DMS114 treated with DMSO at 0.1 percent for 48 hours (cell line): Measurements from ENCODE around the gene RNASET2.

ENCODE experiments used
- DNase-seq: peaks from one replicate; lab custom pipeline; 2025; ENCODE audit not compliant: unreplicated experiment; lab: John Stamatoyannopoulos, UW

The RNASET2 gene, protein sequence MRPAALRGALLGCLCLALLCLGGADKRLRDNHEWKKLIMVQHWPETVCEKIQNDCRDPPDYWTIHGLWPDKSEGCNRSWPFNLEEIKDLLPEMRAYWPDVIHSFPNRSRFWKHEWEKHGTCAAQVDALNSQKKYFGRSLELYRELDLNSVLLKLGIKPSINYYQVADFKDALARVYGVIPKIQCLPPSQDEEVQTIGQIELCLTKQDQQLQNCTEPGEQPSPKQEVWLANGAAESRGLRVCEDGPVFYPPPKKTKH

DNA sequence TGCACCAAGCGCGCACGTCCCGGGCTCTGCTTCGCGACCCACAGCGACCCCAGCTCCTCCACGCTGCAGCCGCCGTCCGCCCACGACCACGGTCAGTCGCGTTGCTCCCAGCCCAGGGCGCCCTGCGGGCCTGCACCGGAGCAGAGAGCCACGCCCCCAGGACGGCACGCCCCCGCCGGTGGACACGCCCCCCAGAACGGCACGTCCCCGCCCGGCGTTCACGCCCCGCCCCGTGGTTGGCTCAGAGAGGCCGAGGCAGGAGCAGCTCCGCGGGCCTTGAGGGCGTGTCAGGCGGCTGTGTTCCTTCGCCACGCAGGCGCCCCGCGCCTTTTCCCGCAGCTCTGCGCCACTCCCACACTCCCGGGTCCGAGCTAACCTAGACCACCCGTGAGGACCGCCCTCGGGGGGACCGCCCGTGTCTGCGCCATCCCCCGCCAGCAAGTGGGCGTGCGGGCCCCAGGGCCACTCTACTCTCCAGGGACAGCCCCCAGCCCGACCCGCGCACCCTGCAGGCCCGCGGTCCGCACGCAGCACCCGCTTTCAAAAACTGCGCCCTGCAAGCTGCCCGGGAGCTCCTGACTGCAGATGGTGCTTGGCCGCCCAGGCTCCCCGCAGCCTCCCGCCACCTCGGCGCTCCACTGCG lies at the start of gene RNASET2:
Gene RNASET2 (minus strand): TSS at position 107 of the 643 bp plus-strand sequence. CDS start 368 bp downstream, outside the sequence.
- DNase-seq = peak; percentile 51

DNA sequence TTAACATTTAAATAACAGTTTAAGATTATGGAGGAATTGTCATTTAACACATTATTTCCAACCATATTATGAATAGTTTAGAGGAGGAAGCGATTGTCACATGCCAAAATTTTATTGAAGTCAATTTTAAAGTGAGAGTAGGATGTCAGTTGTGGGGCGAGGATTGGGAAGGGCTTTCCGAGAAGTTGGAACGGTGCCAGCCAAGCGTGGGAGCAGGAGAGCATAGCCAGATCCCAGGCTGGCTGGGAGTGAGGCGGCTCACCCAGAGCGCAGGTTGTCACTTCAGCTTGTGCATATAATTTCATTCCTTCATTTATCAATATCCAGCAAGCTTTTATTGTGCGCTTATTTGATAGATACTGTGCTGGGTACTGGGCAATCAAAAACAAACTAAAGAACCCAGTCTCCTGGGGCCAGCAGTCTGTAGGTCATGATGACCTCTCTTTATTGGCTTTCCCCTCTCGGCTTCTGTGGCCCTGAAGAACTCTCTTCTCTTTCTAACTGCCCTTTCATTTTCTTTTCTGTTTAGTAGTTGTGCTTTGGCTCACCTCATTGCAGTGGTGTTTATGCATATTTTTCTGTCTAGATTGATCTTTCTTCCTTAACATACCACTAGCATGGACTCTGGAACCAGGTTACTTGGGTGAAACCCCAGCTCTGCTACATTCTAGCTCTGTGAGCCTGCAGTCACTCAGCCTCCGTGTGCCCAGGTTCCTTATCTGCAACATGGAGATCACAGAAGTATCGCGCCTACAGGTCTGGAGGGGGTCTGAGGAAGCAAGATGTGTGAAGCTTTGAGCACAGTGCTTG lies 49.2 kb upstream of the RNASET2 start:
- no peak for DNase-seq

DNA sequence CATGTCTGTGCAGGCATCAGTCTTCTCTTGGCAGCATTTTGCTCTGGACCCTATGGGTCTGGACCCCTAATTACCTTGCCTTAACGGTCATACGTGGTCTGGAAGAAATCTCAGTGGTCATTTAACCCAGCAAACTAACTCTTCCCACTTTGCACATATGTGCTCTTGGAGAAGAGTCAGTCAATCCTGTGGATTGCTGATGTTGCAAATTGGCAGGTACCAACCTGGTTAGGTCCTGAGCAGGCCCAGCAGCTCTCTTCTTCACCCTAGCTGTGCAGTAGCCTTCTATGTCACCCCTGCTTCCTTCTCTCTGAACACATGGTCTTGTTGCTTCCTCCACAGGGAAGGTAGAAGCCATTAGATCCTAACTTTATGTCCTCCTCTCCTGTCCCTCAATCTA lies 44.4 kb upstream of the RNASET2 start:
- DNase-seq = no peak

DNA sequence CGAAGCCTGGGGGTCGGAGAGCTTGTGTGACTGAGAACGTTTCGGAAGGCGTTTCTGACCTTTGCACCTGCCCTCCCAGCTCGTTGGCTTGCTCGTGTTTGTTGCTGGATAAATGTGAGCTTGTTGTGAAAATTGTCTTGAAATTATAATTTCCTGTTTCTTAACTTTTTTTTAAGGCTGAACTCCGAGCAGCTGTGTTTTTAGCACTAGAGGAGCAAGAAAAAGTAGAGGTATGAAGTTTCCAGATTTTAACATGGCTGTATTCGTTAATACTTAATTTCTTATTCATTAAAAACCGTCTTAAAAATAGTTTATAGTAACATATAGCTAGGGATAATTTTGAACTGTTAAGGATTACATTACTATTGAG lies 43.5 kb upstream of the RNASET2 start:
- no peak for DNase-seq

DNA sequence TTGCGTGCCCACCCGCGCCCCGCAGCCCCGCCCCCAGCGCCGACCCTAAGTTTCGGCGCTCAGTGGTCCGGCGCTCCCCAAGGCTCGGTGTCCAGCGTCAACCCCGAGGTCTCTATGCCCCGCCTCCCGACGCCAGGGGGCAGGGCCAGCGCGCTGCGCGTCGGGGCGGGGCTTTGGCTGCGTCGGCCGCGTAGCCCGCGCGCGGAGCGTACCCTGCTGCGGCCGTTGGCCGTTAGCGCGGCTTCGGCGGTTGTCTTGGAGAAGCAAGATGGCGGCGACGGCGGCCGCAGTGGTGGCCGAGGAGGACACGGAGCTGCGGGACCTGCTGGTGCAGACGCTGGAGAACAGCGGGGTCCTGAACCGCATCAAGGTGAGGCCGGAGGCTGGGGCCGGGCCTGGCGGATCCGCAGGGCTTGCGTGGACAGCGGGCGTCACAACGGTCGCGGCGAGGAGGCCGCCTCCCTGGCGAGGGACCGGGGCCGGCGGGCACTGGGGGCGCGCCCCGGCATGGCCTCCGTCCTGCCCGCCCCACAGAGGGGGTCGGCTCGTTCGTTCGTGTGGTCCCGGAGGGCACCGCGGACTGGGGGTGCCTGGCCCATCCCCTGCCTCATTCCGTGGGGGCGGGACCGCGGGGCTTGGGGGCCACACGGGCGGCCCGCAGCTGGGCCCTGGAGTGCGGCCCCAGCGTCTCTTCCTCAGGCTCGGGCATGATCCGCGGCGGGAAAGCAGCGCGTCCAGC lies 43.0 kb upstream of the RNASET2 start, which contains the start of gene CEP43:
Gene CEP43 (plus strand): TSS at position 253 of the 739 bp plus-strand sequence. CDS start 16 bp downstream, at position 269.
- peak; percentile 55 for DNase-seq

DNA sequence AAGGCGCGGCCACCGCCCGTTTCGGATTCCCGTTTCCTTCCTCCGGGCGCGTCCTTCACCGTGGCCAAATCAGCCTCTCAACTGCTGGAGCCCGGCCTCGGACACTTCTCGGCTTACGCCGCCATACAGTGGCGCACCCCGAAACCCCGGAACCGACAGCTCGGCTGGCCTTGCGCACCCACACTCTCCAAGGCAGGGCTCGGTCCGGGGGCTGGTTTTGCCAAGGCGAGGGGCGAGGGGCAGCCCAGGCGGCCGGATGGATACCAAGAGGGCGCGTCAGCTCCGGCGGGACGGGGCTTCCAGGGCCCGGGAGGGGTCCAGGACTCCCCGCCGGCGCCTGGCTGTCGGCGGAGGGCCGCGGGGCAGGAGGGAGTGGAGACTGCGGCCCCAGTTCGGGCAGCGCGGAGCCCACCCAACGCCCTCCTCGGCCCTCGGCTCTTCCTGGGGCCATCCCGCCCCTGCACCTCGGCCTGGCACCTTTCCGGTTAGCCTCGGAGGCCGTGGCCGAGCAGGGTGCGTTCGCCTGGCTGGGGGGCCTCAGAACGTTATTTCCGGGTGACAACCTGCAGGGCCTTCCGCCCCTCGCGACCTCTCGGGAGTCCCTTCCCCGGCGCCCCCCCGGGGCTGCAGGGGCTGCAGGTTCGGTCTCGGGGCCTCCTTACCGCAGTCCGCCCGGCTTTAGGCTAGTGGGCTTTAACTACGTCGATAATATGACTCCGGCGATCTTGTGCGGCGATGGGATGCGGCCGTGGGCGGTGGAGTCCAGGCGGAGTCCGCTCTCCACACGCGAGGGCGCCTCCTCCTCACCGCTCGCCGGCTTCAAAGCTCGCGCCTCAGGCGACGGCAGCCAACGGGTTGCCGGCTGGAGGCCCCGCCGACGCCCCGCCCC lies 42.1 kb upstream of the RNASET2 start:
- DNase-seq = no peak

DNA sequence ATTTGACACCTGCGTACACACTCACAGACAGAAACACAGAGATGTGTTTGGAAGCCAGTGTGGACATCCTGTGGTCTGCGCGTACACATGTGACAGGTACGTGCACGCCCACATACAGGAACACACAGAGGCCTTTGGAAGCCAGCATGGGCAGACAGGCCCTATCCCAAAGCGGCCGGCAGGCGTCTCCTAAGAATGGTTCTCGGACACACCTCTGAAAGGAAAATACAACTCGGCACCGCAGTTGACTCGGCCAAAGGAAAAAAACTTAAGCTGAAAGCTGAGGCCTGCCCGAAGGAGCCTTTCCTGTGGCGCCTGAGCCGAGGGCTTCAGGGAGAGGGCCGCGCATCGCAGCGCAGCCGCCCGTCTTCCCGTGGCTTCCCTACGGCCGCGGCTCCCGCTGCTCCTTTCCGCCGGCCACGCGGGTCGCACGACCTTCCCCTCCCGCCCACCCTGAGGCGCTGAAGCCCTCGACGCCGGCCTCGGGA lies 41.5 kb upstream of the RNASET2 start:
- DNase-seq = peak; percentile 23

DNA sequence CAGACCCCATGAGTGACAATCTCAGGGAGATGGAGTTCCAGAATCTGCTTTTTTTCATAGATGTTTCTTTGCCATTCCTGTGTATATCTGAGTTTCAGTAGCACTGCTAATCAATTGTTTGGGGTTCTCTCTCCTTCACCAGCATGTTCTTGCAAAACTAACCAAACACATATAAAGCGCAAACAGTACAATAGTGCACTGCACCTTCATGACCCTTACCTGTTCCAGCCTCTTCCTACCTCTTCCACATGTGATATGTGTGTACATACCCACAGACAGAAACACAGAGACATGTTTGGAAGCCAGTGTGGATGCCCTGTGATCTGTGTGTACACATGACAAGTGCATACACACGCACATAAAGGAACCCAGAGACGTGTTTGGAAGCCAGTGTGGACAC lies 41.0 kb upstream of the RNASET2 start:
- no peak for DNase-seq

DNA sequence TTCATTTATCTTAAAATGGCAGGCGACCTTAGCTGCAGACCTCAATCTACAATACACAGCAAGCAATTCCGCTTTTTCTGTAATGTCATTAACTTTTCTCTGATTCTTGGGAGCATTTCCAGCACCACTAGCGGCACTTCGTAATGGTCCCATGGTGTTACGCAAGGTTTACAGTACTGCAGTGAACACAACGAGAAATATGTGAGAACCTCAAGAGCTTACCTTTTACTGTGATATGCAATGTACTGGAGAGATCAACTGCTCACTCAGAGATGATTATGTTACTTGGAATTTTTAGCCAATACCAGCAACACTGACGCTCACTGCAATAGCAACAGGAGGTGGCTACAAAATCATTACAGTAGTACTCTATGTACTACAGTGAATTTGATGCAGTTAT lies 40.1 kb upstream of the RNASET2 start:
- no peak for DNase-seq

DNA sequence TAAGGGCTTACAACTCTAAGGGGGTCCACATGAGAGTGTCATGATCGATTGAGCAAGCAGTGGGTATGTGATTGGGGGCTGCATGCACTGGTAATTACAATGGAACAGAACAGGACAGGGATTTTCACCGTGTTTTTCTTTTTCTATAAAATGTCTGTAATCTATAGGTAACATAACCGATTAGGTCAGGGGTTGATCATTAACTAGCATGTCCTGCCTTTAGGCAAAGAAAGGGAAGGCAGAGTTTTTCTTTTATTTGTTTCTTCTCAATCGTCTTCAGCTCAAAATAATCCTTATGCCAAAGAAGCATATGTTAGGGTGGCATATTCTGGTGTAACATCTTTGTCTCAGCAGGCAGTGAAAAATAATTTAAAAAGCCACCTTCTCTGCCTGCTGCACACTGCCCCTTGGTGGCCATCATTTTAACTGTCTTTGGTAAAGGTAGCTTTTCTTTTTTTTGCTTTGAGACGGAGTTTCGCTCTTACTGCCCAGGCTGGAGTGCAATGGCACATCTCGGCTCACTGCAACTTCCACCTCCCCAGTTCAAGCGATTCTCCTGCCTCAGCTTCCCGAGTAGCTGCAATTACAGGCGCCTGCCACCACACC lies 33.2 kb upstream of the RNASET2 start:
- no peak for DNase-seq

DNA sequence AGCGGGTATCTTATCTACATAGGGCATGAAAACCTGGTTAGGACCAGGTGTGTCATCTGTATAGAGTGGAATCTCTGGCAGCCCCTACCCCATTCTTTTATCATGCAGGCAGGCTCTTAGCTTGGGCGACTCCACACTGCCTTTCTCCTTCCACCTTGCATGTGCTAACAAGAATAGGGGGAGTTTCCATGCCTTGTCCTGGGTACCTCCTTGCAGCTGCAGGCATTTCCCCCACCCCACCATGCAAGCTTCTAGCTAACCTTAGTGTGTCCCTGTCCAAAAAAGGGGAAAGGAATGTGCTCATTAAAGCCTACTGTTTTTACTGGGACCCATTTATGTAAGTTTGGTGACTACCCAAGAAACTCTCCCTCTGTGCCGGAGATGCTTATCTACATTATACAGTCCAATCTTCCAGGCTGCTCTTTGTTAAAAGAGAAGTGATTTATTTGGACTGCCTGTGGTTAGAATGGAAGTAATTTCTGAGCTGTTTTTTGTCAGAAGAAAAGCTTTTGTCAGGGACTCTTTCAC lies 32.4 kb upstream of the RNASET2 start:
- no peak for DNase-seq

DNA sequence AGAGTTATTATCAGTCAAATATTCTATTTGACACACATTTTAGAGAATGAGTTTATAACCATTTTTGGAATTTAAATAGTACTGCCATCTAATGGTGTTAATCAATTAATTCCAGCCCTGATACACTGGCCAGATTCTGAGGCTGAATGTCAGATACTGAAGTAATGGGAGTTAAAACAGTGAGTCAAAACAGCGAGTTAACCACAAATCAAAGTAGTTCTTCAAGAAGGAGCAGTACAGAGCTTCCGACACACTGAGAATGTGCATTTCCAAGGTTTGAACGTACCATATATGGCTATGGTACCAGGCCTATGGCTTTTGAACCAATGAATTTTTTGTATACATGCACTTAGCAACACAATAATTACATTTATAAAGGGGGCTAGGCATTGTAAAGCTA lies 31.6 kb upstream of the RNASET2 start:
- DNase-seq = no peak

DNA sequence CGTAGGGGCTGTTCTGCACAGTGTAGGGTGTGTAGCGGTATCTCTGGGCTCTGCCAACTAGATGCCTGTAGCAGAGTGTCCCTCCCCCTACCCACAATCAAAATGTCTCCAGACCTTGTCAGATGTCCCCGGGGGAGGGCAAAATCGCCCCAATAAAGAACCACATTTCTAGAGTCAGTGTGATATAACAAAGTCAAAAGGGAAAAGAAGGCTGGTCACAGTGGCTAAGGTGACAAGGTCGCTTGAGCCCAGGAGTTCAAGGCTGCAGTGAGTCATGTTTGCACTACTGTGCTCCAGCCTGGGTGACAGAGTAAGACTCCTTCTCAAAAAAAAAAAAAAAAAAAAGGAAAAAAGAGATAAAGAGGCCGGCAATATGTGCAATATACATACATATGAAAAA lies 31.1 kb upstream of the RNASET2 start:
- no peak for DNase-seq

DNA sequence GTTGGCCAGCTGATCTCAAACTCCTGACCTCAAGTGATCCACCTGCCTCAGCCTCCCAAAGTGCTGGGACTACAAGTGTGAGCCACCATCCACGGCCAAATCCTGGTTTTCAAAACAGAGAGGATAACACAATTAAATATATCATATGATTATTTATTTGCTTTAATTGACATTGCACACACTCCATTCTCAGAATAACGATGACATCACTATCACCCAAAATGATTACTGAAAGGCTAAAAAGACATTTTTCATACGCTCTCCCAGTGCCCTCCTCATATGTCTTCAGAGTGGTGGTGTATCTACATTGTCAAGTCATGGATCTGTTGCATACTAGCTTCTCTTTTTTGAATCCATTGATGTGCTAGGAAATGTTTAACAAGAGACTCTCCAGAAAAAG lies 24.4 kb upstream of the RNASET2 start:
- no peak for DNase-seq

DNA sequence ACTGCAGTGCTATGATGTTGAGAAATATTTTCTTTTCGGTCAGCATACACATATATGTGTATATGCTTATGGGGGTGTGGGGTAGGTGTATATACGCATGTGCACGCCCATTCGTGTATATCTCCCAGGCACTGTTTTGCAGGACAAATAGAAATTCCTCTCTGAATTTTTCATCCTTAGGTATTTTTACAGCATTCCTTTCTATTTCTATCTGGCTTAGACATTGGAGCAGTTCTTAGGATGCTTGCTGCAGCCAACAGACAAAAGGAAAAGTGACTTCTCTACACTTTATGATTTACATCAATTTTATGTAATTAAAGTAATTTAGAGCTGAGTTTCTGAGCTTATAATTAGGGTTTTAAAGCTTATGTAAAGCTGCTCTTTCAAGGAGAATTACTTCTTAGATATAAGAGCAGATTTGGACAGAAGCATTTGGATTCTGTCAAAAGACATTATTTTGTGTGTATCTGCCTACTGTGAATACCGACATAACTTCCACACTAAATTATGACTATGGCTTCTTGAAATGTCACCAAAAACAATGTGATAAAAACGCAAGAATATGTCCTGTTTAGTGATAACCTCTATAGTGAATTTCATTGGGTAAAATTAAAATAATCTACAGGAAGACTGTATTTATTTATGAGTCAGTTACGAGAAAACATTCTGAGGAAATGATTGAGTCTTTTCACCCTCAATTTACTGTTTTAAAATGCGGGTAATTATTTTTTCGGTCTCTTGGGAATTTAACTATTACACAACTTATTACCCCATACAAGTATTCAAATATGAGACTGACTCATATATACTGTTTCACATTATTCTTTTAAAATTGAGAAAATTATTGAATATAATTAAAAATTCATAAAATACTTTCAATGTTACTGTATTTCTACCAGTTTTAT lies 21.5 kb upstream of the RNASET2 start:
- no peak for DNase-seq

DNA sequence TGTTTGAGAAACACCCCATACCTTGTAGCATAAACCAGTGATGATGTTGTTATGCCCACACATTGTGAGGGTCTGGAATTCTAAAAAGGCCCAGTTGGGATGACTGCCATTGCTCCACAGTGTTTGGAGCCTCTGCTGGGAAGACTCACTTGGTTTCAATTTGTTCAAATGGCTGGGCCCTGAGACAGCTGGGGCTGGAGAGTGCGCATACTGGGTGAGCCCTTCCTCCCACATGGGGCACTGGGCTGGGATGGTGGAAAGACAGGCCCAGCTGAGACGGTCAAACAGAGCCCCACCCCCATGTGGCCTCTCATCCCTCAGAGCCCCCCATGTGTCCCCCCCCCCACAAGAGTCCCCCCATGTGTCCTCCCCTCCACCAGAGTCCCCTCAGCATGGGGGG lies 20.3 kb upstream of the RNASET2 start:
- DNase-seq = no peak

DNA sequence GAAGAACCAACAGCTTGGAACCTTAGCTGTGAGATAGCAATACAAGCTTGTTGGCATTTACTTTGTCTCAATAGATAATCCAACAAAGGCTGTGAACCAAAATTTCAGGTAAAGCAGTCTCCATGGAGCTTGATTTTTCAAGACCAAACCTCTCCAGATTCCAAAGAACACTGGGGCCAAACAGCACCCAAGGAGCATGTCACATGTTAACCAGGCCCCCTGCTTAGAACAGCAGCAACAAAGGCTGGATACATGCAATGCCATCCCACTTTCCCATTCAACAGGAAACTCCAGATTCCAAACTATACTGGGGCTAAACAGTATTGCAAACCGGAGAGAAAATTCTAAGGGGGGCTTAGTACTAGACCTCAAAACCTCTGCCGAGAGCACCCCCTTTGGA lies 15.8 kb upstream of the RNASET2 start:
- DNase-seq = no peak

DNA sequence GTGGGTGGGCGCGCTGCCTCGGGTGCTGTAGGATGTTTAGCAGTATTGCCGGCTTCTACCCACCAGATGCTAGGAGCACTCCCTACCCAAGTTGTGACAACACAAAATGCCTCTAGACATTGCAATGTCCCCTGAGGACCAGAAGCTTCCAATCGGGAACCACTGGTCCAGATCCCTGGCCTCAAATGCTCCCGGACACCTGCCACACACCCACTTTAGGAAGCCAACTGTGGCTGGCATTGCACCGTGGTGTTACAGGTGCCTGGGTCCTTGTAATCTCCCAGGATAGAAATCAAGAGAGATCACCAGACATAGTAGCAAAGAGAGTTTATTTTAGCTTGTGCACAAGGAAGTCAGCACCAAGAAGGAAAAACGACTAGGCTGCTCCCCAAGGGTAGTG lies 14.9 kb upstream of the RNASET2 start:
- no peak for DNase-seq
